ENCODE data around the gene C1orf35. TPM values are rescaled to one million over a fixed set of nuclear protein-coding genes. Genes with fewer than 3 reads are reported as not detected.

Gene C1orf35
- total and polyA plus RNA-seq, 9 of the 15 experiments (the other 6 are each of a cell fraction or from before 2014, with no cell fraction given): 3.2 to 48.7 (median 12.5) TPM

- no peak for TF ChIP-seq ID3 (CRISPR knock-in tag; IDR thresholded peaks at IDR 0.05)
- TF ChIP-seq ID3 (tag; IDR thresholded peaks at IDR 0.05): peak; percentile 32; the same call in 1 of the 2 replicates
- 0 out of 2 replicates have a peak, but pooled peaks have one; percentile 29 for TF ChIP-seq NR4A1 (CRISPR knock-in tag; IDR thresholded peaks at IDR 0.05)
- 0 out of 2 replicates have a peak, but pooled peaks have one; percentile 7 for TF ChIP-seq NR4A1 (tag; IDR thresholded peaks at IDR 0.05)
- TF ChIP-seq HNRNPLL (IDR thresholded peaks at IDR 0.05; ENCODE audit: low read depth, low read length, poor library complexity, severe bottlenecking): peak; percentile 61
- no peak for TF ChIP-seq GABPB2 (CRISPR knock-in tag; conservative IDR thresholded peaks at IDR 0.05)
- no peak for TF ChIP-seq ZNF717 (CRISPR knock-in tag; IDR thresholded peaks at IDR 0.05)
- peak; percentile 97 for TF ChIP-seq ZBTB2 (IDR thresholded peaks at IDR 0.05)
- no peak; the same call in 1 of the 2 replicates for TF ChIP-seq TFE3 (CRISPR knock-in tag; IDR thresholded peaks at IDR 0.05)
- TF ChIP-seq NCOA1 (IDR thresholded peaks at IDR 0.05; ENCODE audit: low read depth): no peak
- no peak for TF ChIP-seq ZNF316 (IDR thresholded peaks at IDR 0.05)
- TF ChIP-seq ETS1 (conservative IDR thresholded peaks at IDR 0.05; ENCODE audit: control insufficient read depth, low read depth, low read length): peak; percentile 61; the same call in 1 of the 2 replicates
- 0 out of 2 replicates have a peak, but pooled peaks have one; percentile 13 for TF ChIP-seq ZNF212 (CRISPR knock-in tag; IDR thresholded peaks at IDR 0.05)
- TF ChIP-seq CBFB (CRISPR knock-in tag; IDR thresholded peaks at IDR 0.05): 0 out of 2 replicates have a peak, but pooled peaks have one; percentile 48
- no peak for TF ChIP-seq NELFE (IDR thresholded peaks at IDR 0.05; ENCODE audit: insufficient read depth, insufficient read length)
These were observed at the start of gene C1orf35 (continued) for GRCh38 chr1:228102791-228103620.
